Upper lobe of left lung (tissue), 6 donors: Measurements from ENCODE around the gene MKI67. TPM values are rescaled to one million over a fixed set of nuclear protein-coding genes. Genes with fewer than 3 reads are reported as not detected.

Experiments used
- ATAC-seq, 2 donors: fragments of 200-7000 bp; cut with Tn5 transposase; one replicate each; pipeline ENCODE4 v1.9.1; 2022; ENCODE audit warnings: mild to moderate bottlenecking in 2 of 2, moderate library complexity in 2 of 2; ENCODE audit not compliant: low FRiP score in 2 of 2
- DNase-seq, 2 donors: peaks; one replicate each; pipeline ENCODE4 v3.0.0-alpha.2; 2019 to 2020
- H3K27ac ChIP-seq, 4 donors: fragments of 200-600 bp; sonication (generic); one replicate each; pipeline ENCODE4 v1.5.1; 2016 to 2019
- H3K27me3 ChIP-seq, 4 donors: fragments of 200-600 bp; sonication (generic); one replicate each; pipeline ENCODE4 v1.5.1; 2017 to 2019
- H3K36me3 ChIP-seq, 4 donors: fragments of 200-600 bp; sonication (generic); one replicate each; pipeline ENCODE4 v1.5.1; 2016 to 2019
- H3K4me1 ChIP-seq, 4 donors: fragments of 200-600 bp; sonication (generic); one replicate each; pipeline ENCODE4 v1.5.1; 2018 to 2019
- H3K4me3 ChIP-seq, 4 donors: fragments of 200-600 bp; sonication (generic); one replicate each; pipeline ENCODE4 v1.5.1; 2017 to 2019; ENCODE audit warnings: mild to moderate bottlenecking in 2 of 4, moderate library complexity in 1 of 4
- H3K9me3 ChIP-seq, 4 donors: fragments of 200-600 bp; sonication (generic); one replicate each; pipeline ENCODE4 v1.5.1; 2018 to 2019
- EP300 ChIP-seq, 4 donors: sonication (generic); formaldehyde crosslinking; IDR thresholded peaks; one replicate each; pipeline ENCODE4 v1.5.1; 2017; ENCODE audit warnings: antibody characterized with exemption in 4 of 4, control low read depth in 2 of 4
- POLR2A ChIP-seq, 4 donors: fragments of 450-650 bp; IDR thresholded peaks; one replicate each; pipeline ENCODE4 v1.5.1; 2016 to 2017; ENCODE audit warnings: antibody characterized with exemption in 4 of 4, mild to moderate bottlenecking in 2 of 4
- POLR2AphosphoS5 ChIP-seq, 2 donors: sonication (generic); formaldehyde crosslinking; IDR thresholded peaks; one replicate each; pipeline ENCODE4 v1.5.1; 2017; ENCODE audit warnings: antibody characterized with exemption in 2 of 2
- WGBS, 2 donors: methylation state at CpG; one replicate each; pipeline ENCODE4 v1.1.5; 2017 to 2018; 5-methylcytosine and 5-hydroxymethylcytosine counted together
- total RNA-seq, 6 donors: library from RNA; depleted of rRNA in 4 of 6; stranded (reverse); fragments of >200 nt in 4 of 6; gene quantifications; one replicate each; pipeline versions ENCODE4 v1.1.0 to v1.2.1, GENCODE V29; 2016 to 2021
- TF ChIP-seq, protein P1 (sequence below), 6 experiments: fragments of 450-650 bp in 4 of 6; fragments of 200-600 bp in 2 of 6; sonication (generic) in 2 of 6; IDR thresholded peaks; one replicate each; pipeline ENCODE4 v1.5.1; 2016 to 2019; ENCODE audit warnings: antibody characterized with exemption in 6 of 6
- donor health status: DM: no; HTN: no; CAD: no; lungs with moderate emphysema.
- donor health status: DM: no; HTN: yes; CAD: no; lungs with severe emphysema.

The MKI67 gene
- total RNA-seq, 6 donors from 2014 or later: 1.0 to 7.3 (median 5.0) TPM

DNA sequence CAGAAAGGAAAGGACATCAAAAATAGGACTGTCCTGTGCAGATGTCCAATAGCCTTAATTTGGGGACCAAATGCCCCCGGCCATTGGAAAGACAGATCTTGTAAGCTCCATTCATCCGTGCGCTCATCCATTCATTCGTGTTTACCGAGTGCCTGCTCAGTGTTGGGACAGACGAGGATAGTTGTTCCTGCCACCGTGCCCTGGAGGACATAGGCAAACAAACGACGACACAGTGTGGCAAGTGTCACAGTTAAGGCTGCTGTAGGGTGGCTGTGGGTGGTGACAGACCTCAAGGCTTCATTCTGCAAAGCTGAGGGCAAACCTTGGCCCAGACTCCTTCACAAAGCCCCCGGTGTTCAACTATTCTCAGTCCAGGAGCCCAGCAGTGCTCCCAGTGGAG lies 27.6 kb downstream of the MKI67 start:
- no peak overlapping the region for H3K27ac ChIP-seq
- no peak for DNase-seq
- TF ChIP-seq EP300 (IDR thresholded peaks at IDR 0.05): no peak
- TF ChIP-seq POLR2AphosphoS5 (IDR thresholded peaks at IDR 0.05): no peak
- TF ChIP-seq POLR2A (IDR thresholded peaks at IDR 0.05): no peak
- TF ChIP-seq, protein P1, sequence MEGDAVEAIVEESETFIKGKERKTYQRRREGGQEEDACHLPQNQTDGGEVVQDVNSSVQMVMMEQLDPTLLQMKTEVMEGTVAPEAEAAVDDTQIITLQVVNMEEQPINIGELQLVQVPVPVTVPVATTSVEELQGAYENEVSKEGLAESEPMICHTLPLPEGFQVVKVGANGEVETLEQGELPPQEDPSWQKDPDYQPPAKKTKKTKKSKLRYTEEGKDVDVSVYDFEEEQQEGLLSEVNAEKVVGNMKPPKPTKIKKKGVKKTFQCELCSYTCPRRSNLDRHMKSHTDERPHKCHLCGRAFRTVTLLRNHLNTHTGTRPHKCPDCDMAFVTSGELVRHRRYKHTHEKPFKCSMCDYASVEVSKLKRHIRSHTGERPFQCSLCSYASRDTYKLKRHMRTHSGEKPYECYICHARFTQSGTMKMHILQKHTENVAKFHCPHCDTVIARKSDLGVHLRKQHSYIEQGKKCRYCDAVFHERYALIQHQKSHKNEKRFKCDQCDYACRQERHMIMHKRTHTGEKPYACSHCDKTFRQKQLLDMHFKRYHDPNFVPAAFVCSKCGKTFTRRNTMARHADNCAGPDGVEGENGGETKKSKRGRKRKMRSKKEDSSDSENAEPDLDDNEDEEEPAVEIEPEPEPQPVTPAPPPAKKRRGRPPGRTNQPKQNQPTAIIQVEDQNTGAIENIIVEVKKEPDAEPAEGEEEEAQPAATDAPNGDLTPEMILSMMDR (IDR thresholded peaks at IDR 0.05): no peak
- no peaks in the 10 kb centered on the region for H3K9me3 ChIP-seq
- no peaks in the 10 kb centered on the region for H3K36me3 ChIP-seq
- WGBS, 2 donors: 87 to 94% methylated on average over 10 of the region's 10 CpGs
- no peaks in the 10 kb centered on the region for H3K4me1 ChIP-seq
- no peak overlapping the region for H3K4me3 ChIP-seq
- no peaks in the 10 kb centered on the region for H3K27me3 ChIP-seq
- ATAC-seq: no peak

DNA sequence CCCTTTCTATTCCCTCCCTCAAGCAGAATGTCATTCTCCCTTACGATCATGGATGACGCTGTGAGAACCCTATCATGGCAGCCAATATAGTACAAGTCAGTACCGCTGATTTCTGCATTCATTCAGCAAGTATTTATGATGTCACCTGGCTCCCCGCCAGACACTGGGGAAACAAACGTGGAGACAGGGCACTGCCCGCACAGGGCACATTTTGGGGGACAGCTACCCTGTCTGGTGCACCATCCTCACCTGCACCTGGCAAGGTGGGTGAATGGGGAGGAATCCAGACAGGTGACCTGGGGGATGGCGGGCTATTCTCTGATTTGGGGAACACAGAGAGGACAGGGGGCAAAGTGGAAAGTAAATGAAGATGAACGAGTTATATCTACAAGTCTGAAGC lies 28.4 kb downstream of the MKI67 start:
- Histone ChIP-seq H3K27me3 (no peaks in the 10 kb centered on the region), H3K4me3 (no peak overlapping the region), H3K4me1 (no peaks in the 10 kb centered on the region), H3K36me3 (no peaks in the 10 kb centered on the region), H3K9me3 (no peaks in the 10 kb centered on the region), H3K27ac (no peak overlapping the region)
- no peak for DNase-seq
- no peak for ATAC-seq
- TF ChIP-seq EP300 (IDR thresholded peaks at IDR 0.05): no peak
- no peak for TF ChIP-seq POLR2A (IDR thresholded peaks at IDR 0.05)
- no peak for TF ChIP-seq POLR2AphosphoS5 (IDR thresholded peaks at IDR 0.05)
- TF ChIP-seq, protein P1 (IDR thresholded peaks at IDR 0.05): no peak
- 87 to 88% methylated on average over 8 of the region's 8 CpGs for WGBS, 2 donors

DNA sequence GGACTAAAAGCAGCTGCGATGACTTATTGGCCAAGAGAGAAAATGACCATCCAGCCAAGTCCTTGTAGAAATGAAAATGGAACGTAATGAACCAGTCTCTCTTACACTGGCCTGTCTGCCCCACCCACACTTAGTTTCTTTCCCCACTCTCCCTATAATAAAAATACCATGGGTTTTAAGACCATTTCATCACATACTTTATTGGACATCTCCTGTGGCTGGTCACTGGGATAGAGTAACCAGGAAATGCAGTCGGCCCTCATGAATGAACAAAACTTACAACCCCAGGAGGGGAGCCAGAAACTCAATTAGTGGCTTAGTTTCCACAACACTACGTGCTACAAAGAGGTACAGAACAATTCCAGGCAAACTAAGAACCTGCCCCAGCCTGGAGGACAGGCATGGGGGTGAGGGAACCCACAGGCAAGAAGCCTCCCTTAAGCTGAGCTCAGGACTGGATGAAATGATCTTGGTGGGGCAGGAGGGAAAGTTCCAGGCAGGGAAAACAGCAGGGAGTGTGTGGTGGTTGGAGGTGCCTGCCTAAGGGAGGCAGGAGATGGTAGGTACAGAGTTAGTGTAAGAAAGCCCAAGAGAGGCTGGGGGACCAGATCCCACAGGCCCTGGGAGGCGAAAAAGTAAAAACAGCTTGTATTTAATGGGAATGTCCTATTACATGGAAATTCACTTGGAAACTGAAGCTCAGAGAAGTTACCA lies 29.6 kb downstream of the MKI67 start:
- TF ChIP-seq POLR2AphosphoS5 (IDR thresholded peaks at IDR 0.05) (no peak), EP300 (IDR thresholded peaks at IDR 0.05) (no peak), POLR2A (IDR thresholded peaks at IDR 0.05) (no peak)
- TF ChIP-seq, protein P1 (IDR thresholded peaks at IDR 0.05): no peak
- Histone ChIP-seq H3K27ac (no peak overlapping the region), H3K27me3 (no peaks in the 10 kb centered on the region), H3K4me1 (no peaks in the 10 kb centered on the region), H3K9me3 (no peaks in the 10 kb centered on the region), H3K4me3 (no peak overlapping the region), H3K36me3 (no peaks in the 10 kb centered on the region)
- DNase-seq: no peak
- ATAC-seq: no peak
- 85 to 93% methylated on average over 5 of the region's 5 CpGs for WGBS, 2 donors

DNA sequence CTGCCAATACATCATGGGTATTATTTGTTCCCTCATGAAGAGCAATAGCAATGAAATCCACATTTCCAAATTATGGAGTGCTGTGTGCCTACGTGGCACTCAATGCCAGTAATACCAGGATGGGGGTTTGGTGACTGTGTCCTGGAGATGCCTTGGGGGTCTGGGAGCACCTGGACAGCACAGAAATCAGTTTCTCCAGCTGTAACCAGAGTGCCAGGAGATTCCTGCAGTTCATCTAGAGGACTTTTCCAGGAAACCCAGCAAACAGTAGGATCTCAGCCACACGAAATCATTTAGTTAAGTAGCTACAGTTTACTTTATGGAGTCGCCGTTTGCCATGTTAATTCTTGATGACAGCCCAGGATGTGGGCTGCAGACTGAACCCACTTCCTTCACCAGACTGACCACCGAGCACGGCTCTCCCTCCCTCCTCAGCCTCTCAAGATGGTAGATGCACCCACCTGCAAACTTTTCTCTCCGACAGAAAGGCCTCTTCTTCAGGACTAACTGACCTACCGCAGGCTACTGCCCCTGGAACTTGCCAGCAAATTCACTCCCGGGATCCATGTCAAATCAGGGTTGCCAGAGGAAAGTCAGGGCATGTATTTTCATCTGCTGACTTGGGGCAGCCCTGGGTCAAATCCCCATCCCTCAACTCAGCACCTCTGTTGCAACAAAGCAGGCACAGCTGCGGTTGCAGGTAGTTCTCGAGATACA lies 30.3 kb downstream of the MKI67 start:
- TF ChIP-seq POLR2AphosphoS5 (IDR thresholded peaks at IDR 0.05): no peak
- TF ChIP-seq EP300 (IDR thresholded peaks at IDR 0.05): no peak
- TF ChIP-seq, protein P1 (IDR thresholded peaks at IDR 0.05): no peak
- TF ChIP-seq POLR2A (IDR thresholded peaks at IDR 0.05): no peak
- H3K9me3 ChIP-seq: no peaks in the 10 kb centered on the region
- H3K27me3 ChIP-seq: no peaks in the 10 kb centered on the region
- ATAC-seq: no peak
- DNase-seq: no peak
- H3K4me3 ChIP-seq: no peak overlapping the region
- WGBS, 2 donors: 80 to 87% methylated on average over 10 to 11 of the region's 11 CpGs
- no peaks in the 10 kb centered on the region for H3K36me3 ChIP-seq
- H3K4me1 ChIP-seq: no peaks in the 10 kb centered on the region
- H3K27ac ChIP-seq: no peak overlapping the region
